H1 (cell line): Measurements from ENCODE around the gene CCDC200. TPM values are rescaled to one million over a fixed set of nuclear protein-coding genes. Genes with fewer than 3 reads are reported as not detected.

Source experiments
- CTCF ChIA-PET: fragments of 300-600 bp; sonication (Branson Sonifier 250); formaldehyde crosslinking; loops from one replicate; lab custom pipeline; 2021; ENCODE audit not compliant: partially characterized antibody; lab: Charles Lee
- POLR2A ChIA-PET: fragments of 300-600 bp; sonication (Branson Sonifier 250); formaldehyde crosslinking; loops from one replicate; lab custom pipeline; 2021; ENCODE audit warnings: inconsistent platforms; ENCODE audit not compliant: partially characterized antibody; lab: Charles Lee
- DNase-seq, 2 experiments: peaks; one replicate each; pipeline versions ENCODE4 v3.0.0 to v3.0.0-alpha.2; 2010 to 2022; ENCODE audit warnings: low spot score in 2 of 2, low read depth in 1 of 2, mixed read lengths in 1 of 2
- FAIRE-seq: peaks from 2 replicates; lab custom pipeline; 2011; peaks lifted over from hg19 to GRCh38; lab: Jason Lieb, UNC
- H2AFZ ChIP-seq: 2 replicates; pipeline ENCODE4 v1.8.1; 2012; ENCODE audit warnings: low read length, inconsistent platforms
- H2AK5ac ChIP-seq: 2 replicates; pipeline ENCODE4 v1.6.1; 2013; ENCODE audit warnings: low read depth, low read length
- H2BK120ac ChIP-seq: replicated peaks from 2 replicates; pipeline ENCODE3; 2013; ENCODE audit warnings: low read depth, low read length, inconsistent platforms
- H2BK12ac ChIP-seq: 2 replicates; pipeline ENCODE4 v1.6.1; 2013; ENCODE audit warnings: low read depth, low read length
- H2BK15ac ChIP-seq: 2 replicates; pipeline ENCODE4 v1.6.1; 2013; ENCODE audit warnings: low read length
- H2BK20ac ChIP-seq: 2 replicates; pipeline ENCODE4 v1.6.1; 2013; ENCODE audit warnings: low read length
- H2BK5ac ChIP-seq: 2 replicates; pipeline ENCODE4 v1.6.1; 2013; ENCODE audit warnings: low read depth, low read length
- H3K14ac ChIP-seq: 2 replicates; pipeline ENCODE4 v1.6.1; 2013; ENCODE audit warnings: inconsistent platforms; ENCODE audit not compliant: insufficient read length
- H3K18ac ChIP-seq: 2 replicates; pipeline ENCODE4 v1.6.1; 2013; ENCODE audit warnings: low read length; ENCODE audit errors: extremely low read depth
- H3K23ac ChIP-seq: 2 replicates; pipeline ENCODE4 v1.6.1; 2013; ENCODE audit warnings: inconsistent platforms; ENCODE audit not compliant: insufficient read length
- H3K23me2 ChIP-seq: 2 replicates; pipeline ENCODE4 v1.6.1; 2013; ENCODE audit warnings: low read depth, low read length
- H3K27ac ChIP-seq: 2 replicates; pipeline ENCODE4 v1.6.1; 2011; ENCODE audit warnings: low read depth, low read length, inconsistent platforms
- H3K27me3 ChIP-seq, 4 experiments: replicated peaks in 1 of 4; 1 replicate in 1 of 4; 2 replicates in 3 of 4; pipeline versions ENCODE4 v1.6.1 to v1.8.1; 2011 to 2013; ENCODE audit warnings: low read length in 3 of 4, mild to moderate bottlenecking in 3 of 4, inconsistent platforms in 2 of 4, mixed read lengths in 2 of 4, moderate library complexity in 1 of 4; ENCODE audit not compliant: control insufficient read depth in 3 of 4, insufficient read depth in 3 of 4; ENCODE audit errors: extremely low read depth in 1 of 4
- H3K36me3 ChIP-seq, 4 experiments: 2 replicates each; pipeline versions ENCODE4 v1.6.1 to v1.8.1; 2011 to 2013; ENCODE audit warnings: mild to moderate bottlenecking in 4 of 4, low read length in 3 of 4, moderate library complexity in 2 of 4, control low read depth in 1 of 4, inconsistent platforms in 1 of 4; ENCODE audit not compliant: insufficient read depth in 4 of 4, control insufficient read depth in 2 of 4
- H3K4ac ChIP-seq: replicated peaks from 2 replicates; pipeline ENCODE3; 2013; ENCODE audit warnings: low read length, low read depth, mixed read lengths, inconsistent platforms; ENCODE audit not compliant: insufficient read length
- H3K4me1 ChIP-seq, 4 experiments: replicated peaks in 1 of 4; 1 replicate in 1 of 4; 2 replicates in 3 of 4; pipeline versions ENCODE4 v1.6.1 to v1.8.1; 2011 to 2013; ENCODE audit warnings: low read length in 3 of 4, inconsistent platforms in 2 of 4, mixed read lengths in 1 of 4; ENCODE audit not compliant: insufficient read depth in 4 of 4, control insufficient read depth in 3 of 4
- H3K4me2 ChIP-seq, 2 experiments: 2 replicates each; pipeline versions ENCODE4 v1.6.1 to v1.8.1; 2011 to 2013; ENCODE audit warnings: low read depth in 2 of 2, low read length in 2 of 2, control low read depth in 1 of 2, inconsistent platforms in 1 of 2, mild to moderate bottlenecking in 1 of 2; ENCODE audit not compliant: insufficient read depth in 1 of 2
- H3K4me3 ChIP-seq, 4 experiments: fragments of 200-600, 300-600 bp in 1 of 4; sonication (generic), shearing (Covaris generic), sonication (Bioruptor Twin) in 1 of 4; 2 replicates each; pipeline versions ENCODE4 v1.5.1 to v1.8.1; 2011 to 2016; ENCODE audit warnings: low read length in 4 of 4, low read depth in 3 of 4, control low read depth in 2 of 4, inconsistent platforms in 2 of 4, mild to moderate bottlenecking in 2 of 4, mixed read lengths in 1 of 4, moderate library complexity in 1 of 4; ENCODE audit not compliant: insufficient read depth in 2 of 4; ENCODE audit errors: extremely low read depth in 1 of 4
- H3K56ac ChIP-seq: replicated peaks from 2 replicates; pipeline ENCODE3; 2013; ENCODE audit warnings: low read depth, mild to moderate bottlenecking, mixed read lengths, low read length, inconsistent platforms; ENCODE audit not compliant: insufficient read length
- H3K79me1 ChIP-seq: 2 replicates; pipeline ENCODE4 v1.6.1; 2013; ENCODE audit warnings: low read depth, low read length, control low read depth
- H3K79me2 ChIP-seq, 2 experiments: 2 replicates each; pipeline versions ENCODE4 v1.6.1 to v1.8.1; 2012 to 2013; ENCODE audit warnings: low read length in 2 of 2, mild to moderate bottlenecking in 2 of 2, inconsistent platforms in 1 of 2; ENCODE audit not compliant: insufficient read depth in 2 of 2, control insufficient read depth in 1 of 2
- H3K9ac ChIP-seq, 4 experiments: replicated peaks in 1 of 4; 1 replicate in 1 of 4; 2 replicates in 3 of 4; pipeline versions ENCODE4 v1.6.1 to v1.8.1; 2011 to 2013; ENCODE audit warnings: low read depth in 3 of 4, low read length in 3 of 4, control low read depth in 2 of 4, mild to moderate bottlenecking in 2 of 4, moderate library complexity in 2 of 4, inconsistent platforms in 1 of 4; ENCODE audit errors: extremely low read depth in 1 of 4
- H3K9me3 ChIP-seq, 2 experiments: 2 replicates each; pipeline versions ENCODE4 v1.6.1 to v1.8.1; 2012 to 2013; ENCODE audit warnings: mild to moderate bottlenecking in 2 of 2, moderate library complexity in 2 of 2, control low read depth in 1 of 2, inconsistent platforms in 1 of 2, low read depth in 1 of 2, low read length in 1 of 2, mixed read lengths in 1 of 2; ENCODE audit not compliant: insufficient read depth in 2 of 2
- H4K20me1 ChIP-seq, 2 experiments: replicated peaks in 1 of 2; 2 replicates each; pipeline versions ENCODE3 to v1.8.1; 2011 to 2013; ENCODE audit warnings: inconsistent platforms in 2 of 2, low read length in 2 of 2, mild to moderate bottlenecking in 1 of 2; ENCODE audit not compliant: insufficient read depth in 2 of 2, control insufficient read depth in 1 of 2
- H4K5ac ChIP-seq: 2 replicates; pipeline ENCODE4 v1.6.1; 2013; ENCODE audit warnings: low read length, low read depth, mixed read lengths, inconsistent platforms; ENCODE audit not compliant: insufficient read length
- H4K8ac ChIP-seq: 2 replicates; pipeline ENCODE4 v1.8.0; 2013; ENCODE audit warnings: mild to moderate bottlenecking, moderate library complexity, low read length, inconsistent platforms; ENCODE audit not compliant: insufficient read depth; ENCODE audit errors: extremely low read depth
- H4K91ac ChIP-seq: replicated peaks from 2 replicates; pipeline ENCODE3; 2013; ENCODE audit warnings: low read length, mixed read lengths, inconsistent platforms; ENCODE audit not compliant: insufficient read length
- BRCA1 ChIP-seq: IDR thresholded peaks from 2 replicates; pipeline ENCODE4 v1.6.1; 2012; ENCODE audit warnings: low read depth, low read length, improper control_type of control experiment
- EZH2 ChIP-seq: fragments of 200-600 bp; sonication (generic); IDR thresholded peaks from 2 replicates; pipeline ENCODE4 v1.7.1; 2012; ENCODE audit warnings: low read depth, mild to moderate bottlenecking, moderate library complexity, low read length, inconsistent platforms; ENCODE audit not compliant: severe bottlenecking
- JUND ChIP-seq: IDR thresholded peaks from 2 replicates; pipeline ENCODE4 v1.6.1; 2011; ENCODE audit warnings: mild to moderate bottlenecking, improper control_type of control experiment, low read length
- TCF12 ChIP-seq: IDR thresholded peaks from 2 replicates; pipeline ENCODE4 v1.6.1; 2011; ENCODE audit warnings: low read depth, mild to moderate bottlenecking, low read length
- WGBS, 2 experiments: shearing (Covaris generic) in 1 of 2; methylation state at CpG; one replicate each; pipeline versions ENCODE4 v1.1.6 to v1.1.7; 2013 to 2015; ENCODE audit warnings: low lambda C conversion rate in 2 of 2, mixed read lengths in 2 of 2, inconsistent platforms in 1 of 2, low coverage in 1 of 2, missing lambda C conversion rate in 1 of 2; ENCODE audit not compliant: insufficient replicate concordance in 2 of 2, insufficient coverage in 1 of 2, insufficient read length in 1 of 2; ENCODE audit errors: extremely low coverage in 1 of 2, missing lambda C conversion rate in 1 of 2; 5-methylcytosine and 5-hydroxymethylcytosine counted together
- polyA plus RNA-seq, 7 experiments: library from polyadenylated mRNA; depleted of rRNA in 3 of 7; stranded (reverse) in 5 of 7; unstranded in 2 of 7; fragments of >200 nt in 5 of 7; fragments of 200-250 nt in 2 of 7; gene quantifications; 1 replicate in 5 of 7; 2 replicates in 1 of 7; 4 replicates in 1 of 7; pipeline versions ENCODE4 v1.2.1 to v1.2.3, GENCODE V29; 2011 to 2013; ENCODE audit warnings: missing spikeins in 2 of 7, mixed read lengths in 2 of 7
- total RNA-seq: library from RNA; stranded (reverse); fragmentation: NEBNext Ultra II Directional; extraction: Animal tissue kit (Norgen Biotek cat#: 25700); gene quantifications from 2 replicates; pipeline ENCODE4 v1.2.1, GENCODE V29; 2021

Gene CCDC200
- total and polyA plus RNA-seq, 2 of the 8 experiments (the other 6 are each of a cell fraction or from before 2014, with no cell fraction given) = 0.11 TPM; not detected in 1

- Histone ChIP-seq H4K5ac (no peak overlapping the region), H3K4ac (no peak overlapping the region), H3K4me2 (no peak overlapping the region), H3K79me2 (no peaks in the 10 kb centered on the region), H3K56ac (no peak overlapping the region), H3K27ac (no peak overlapping the region), H3K18ac (no peak overlapping the region), H2BK120ac (no peak overlapping the region), H3K14ac (no peak overlapping the region), H4K91ac (no peak overlapping the region), H2BK15ac (no peak overlapping the region), H3K9me3 (no peaks in the 10 kb centered on the region; a peak in 1 of 4 replicates), H3K4me3 (no peak overlapping the region), H3K9ac (no peak overlapping the region), H3K4me1 (no peaks in the 10 kb centered on the region), H4K20me1 (no peaks in the 10 kb centered on the region), H3K27me3 (no peaks in the 10 kb centered on the region), H2BK12ac (no peak overlapping the region), H3K79me1 (no peaks in the 10 kb centered on the region), H3K23me2 (no peaks in the 10 kb centered on the region; the same call in 1 of the 2 replicates), H2AK5ac (no peak overlapping the region), H4K8ac (no peak overlapping the region), H2BK5ac (no peak overlapping the region), H3K36me3 (peaks cover 0 to 2% (median 0%) of the 10 kb centered on the region in 4 experiments; a peak in 1 of 8 replicates), H3K23ac (no peak overlapping the region), H2AFZ (no peak overlapping the region), H2BK20ac (no peak overlapping the region)
- POLR2A ChIA-PET = interaction anchor here (10.3 kb wide), 1 partner anchor 98 kb away, joined by 123 read pairs; no protein-coding TSS in a partner anchor
- TF ChIP-seq JUND (no peak), TCF12 (no peak), EZH2 (no peak), BRCA1 (no peak)
- WGBS, 2 experiments = 83% methylated on average over 2 of the region's 2 CpGs; no CpG with 5 or more reads in 1 of the 2 experiments
- CTCF ChIA-PET = interaction anchor here (0.6 to 1.2 kb wide), 4 partner anchors 12 to 409 kb away, joined by 3 read pairs; no protein-coding TSS in a partner anchor
- FAIRE-seq (no peak), DNase-seq (no peak)
Measured at GRCh38 chr17:43219001-43219400, 9.4 kb downstream of the CCDC200 start.
